Neuron (in vitro differentiated cells): ENCODE data around the gene MAPK8IP3.
A peak's percentile ranks its signal among the peaks of the same experiment; 100 is the strongest.
"Not testable (repeated sequence)": the region's sequence is repeated elsewhere in the genome, so short reads cannot be mapped to it uniquely, and the experiment has no call there.

Source experiments
- H2AFZ ChIP-seq: one replicate; pipeline ENCODE4 v1.6.1; 2013; ENCODE audit warnings: low read depth, mild to moderate bottlenecking, inconsistent platforms, low read length, moderate library complexity
- H3K27me3 ChIP-seq: one replicate; pipeline ENCODE4 v1.6.1; 2013; ENCODE audit warnings: low read length; ENCODE audit not compliant: insufficient read depth
- H3K36me3 ChIP-seq: one replicate; pipeline ENCODE4 v1.6.1; 2013; ENCODE audit warnings: low read length; ENCODE audit not compliant: insufficient read depth
- H3K4me1 ChIP-seq: one replicate; pipeline ENCODE4 v1.6.1; 2013; ENCODE audit warnings: low read length; ENCODE audit not compliant: insufficient read depth
- H3K4me3 ChIP-seq: 2 replicates; pipeline ENCODE4 v1.5.1; 2013; ENCODE audit warnings: mild to moderate bottlenecking, low read length, moderate library complexity
- H3K9me3 ChIP-seq: one replicate; pipeline ENCODE4 v1.6.1; 2013; ENCODE audit warnings: low read length

The MAPK8IP3 gene

GRCh38 chr16:1687427-1688316 lies 18.3 kb upstream of the MAPK8IP3 start:
- H3K36me3 ChIP-seq, result peaks cover 89% of the 10 kb centered on the region
- no peak overlapping the region for H2AFZ ChIP-seq
- no peak overlapping the region for H3K4me3 ChIP-seq
- no peaks in the 10 kb centered on the region for H3K4me1 ChIP-seq
- peaks cover 17% of the 10 kb centered on the region for H3K9me3 ChIP-seq
- H3K27me3 ChIP-seq, result no peaks in the 10 kb centered on the region

GRCh38 chr16:1688807-1689560 lies 17.0 kb upstream of the MAPK8IP3 start:
- H3K27me3 ChIP-seq, result no peaks in the 10 kb centered on the region
- no peaks in the 10 kb centered on the region for H3K4me1 ChIP-seq
- no peak overlapping the region for H2AFZ ChIP-seq
- H3K4me3 ChIP-seq, result no peak overlapping the region
- H3K9me3 ChIP-seq, result peaks cover 17% of the 10 kb centered on the region
- peaks cover 94% of the 10 kb centered on the region for H3K36me3 ChIP-seq

DNA sequence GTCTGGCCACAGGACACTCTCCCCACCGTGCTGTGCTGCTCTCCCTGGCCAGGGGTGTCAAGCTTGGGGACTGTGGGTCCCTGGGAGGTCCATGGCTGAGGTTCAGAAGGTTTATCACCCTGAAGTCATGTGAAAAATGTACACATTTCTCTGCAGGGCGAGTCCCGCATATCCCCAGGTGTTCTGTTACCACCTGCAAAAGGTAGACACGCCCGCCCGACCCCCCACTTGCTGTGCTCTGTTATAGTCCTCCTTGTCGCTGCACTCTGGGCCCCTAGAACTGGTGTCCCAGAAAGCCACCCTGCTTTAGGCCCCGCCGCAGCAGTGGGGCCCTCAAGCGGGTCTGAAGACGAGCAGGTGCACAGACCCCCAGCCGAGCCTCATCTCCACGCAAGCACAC lies 16.1 kb upstream of the MAPK8IP3 start:
- Histone ChIP-seq H3K9me3 (peaks cover 18% of the 10 kb centered on the region), H3K4me3 (no peak overlapping the region), H3K4me1 (no peaks in the 10 kb centered on the region), H3K27me3 (no peaks in the 10 kb centered on the region), H3K36me3 (peaks cover 94% of the 10 kb centered on the region), H2AFZ (no peak overlapping the region)

DNA sequence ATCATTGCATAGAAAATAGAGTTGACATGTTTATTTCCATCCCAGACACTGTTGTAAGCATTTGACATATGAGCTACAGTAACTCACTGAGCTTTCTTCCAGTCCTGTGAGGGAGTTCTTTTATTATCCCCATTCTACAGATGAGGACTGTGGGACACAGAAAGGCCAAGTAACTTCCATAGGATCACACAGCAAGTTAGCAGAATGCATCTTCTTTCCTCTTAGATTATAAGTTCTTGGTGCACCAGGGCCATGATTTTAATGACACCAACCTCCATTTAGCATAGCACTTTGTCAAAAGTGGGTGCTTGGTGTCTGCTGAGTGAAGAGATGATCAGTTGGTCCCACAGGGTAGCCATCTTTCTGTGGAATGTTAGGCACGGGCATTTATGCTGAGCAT lies 15.2 kb upstream of the MAPK8IP3 start:
- no peak overlapping the region for H3K4me3 ChIP-seq
- no peak overlapping the region for H2AFZ ChIP-seq
- peaks cover 92% of the 10 kb centered on the region for H3K36me3 ChIP-seq
- no peaks in the 10 kb centered on the region for H3K27me3 ChIP-seq
- H3K4me1 ChIP-seq, result no peaks in the 10 kb centered on the region
- H3K9me3 ChIP-seq, result peaks cover 18% of the 10 kb centered on the region

- Histone ChIP-seq H3K36me3 (peaks cover 94% of the 10 kb centered on the region), H3K27me3 (no peaks in the 10 kb centered on the region), H3K4me3 (no peak overlapping the region), H3K9me3 (peaks cover 18% of the 10 kb centered on the region), H3K4me1 (no peaks in the 10 kb centered on the region), H2AFZ (no peak overlapping the region)
These were observed 14.7 kb upstream of the MAPK8IP3 start for GRCh38 chr16:1691276-1691675.

GRCh38 chr16:1691956-1692355 lies 14.0 kb upstream of the MAPK8IP3 start:
- no peaks in the 10 kb centered on the region for H3K27me3 ChIP-seq
- H3K4me1 ChIP-seq, result no peaks in the 10 kb centered on the region
- no peak overlapping the region for H3K4me3 ChIP-seq
- H3K9me3 ChIP-seq, result peaks cover 18% of the 10 kb centered on the region
- no peak overlapping the region for H2AFZ ChIP-seq
- peaks cover 93% of the 10 kb centered on the region for H3K36me3 ChIP-seq

DNA sequence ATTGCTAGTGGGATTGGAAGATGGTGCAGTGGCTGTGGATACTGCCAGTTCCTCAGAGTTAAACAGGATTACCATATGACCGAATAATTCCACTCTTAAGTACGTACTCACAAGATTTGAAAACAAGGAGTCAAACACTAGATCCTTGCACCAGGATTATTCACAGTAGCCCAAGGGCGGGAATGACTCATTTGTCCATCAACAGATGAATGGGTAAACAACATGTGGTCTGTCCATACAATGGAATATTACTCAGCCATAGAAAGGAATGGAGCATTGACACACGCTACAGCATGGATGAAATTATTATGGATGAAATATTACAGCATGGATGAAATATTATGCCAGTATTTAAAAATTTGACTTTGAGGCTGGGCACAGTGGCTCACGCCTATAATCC lies 9.1 kb upstream of the MAPK8IP3 start:
- H3K9me3 ChIP-seq, result peaks cover 5% of the 10 kb centered on the region
- no peak overlapping the region for H3K4me3 ChIP-seq
- peaks cover 93% of the 10 kb centered on the region for H3K36me3 ChIP-seq
- no peak overlapping the region for H2AFZ ChIP-seq
- no peaks in the 10 kb centered on the region for H3K4me1 ChIP-seq
- no peaks in the 10 kb centered on the region for H3K27me3 ChIP-seq

- H3K27me3 ChIP-seq, result no peaks in the 10 kb centered on the region
- peaks cover 84% of the 10 kb centered on the region for H3K36me3 ChIP-seq
- H3K4me3 ChIP-seq, result no peak overlapping the region
- no peak overlapping the region for H2AFZ ChIP-seq
- H3K4me1 ChIP-seq, result no peaks in the 10 kb centered on the region
- peaks cover 1% of the 10 kb centered on the region for H3K9me3 ChIP-seq
These were observed 7.3 kb upstream of the MAPK8IP3 start for GRCh38 chr16:1698680-1699079.

GRCh38 chr16:1700246-1700645 lies 5.7 kb upstream of the MAPK8IP3 start:
- Histone ChIP-seq H3K4me1 (peaks cover 5% of the 10 kb centered on the region), H3K27me3 (no peaks in the 10 kb centered on the region), H3K9me3 (no peaks in the 10 kb centered on the region), H2AFZ (no peak overlapping the region), H3K36me3 (peaks cover 69% of the 10 kb centered on the region), H3K4me3 (no peak overlapping the region)

- no peaks in the 10 kb centered on the region for H3K9me3 ChIP-seq
These were observed 4.6 kb upstream of the MAPK8IP3 start for GRCh38 chr16:1701216-1701878.

GRCh38 chr16:1705324-1705687 lies 689 bp upstream of the MAPK8IP3 start:
- H3K27me3 ChIP-seq, H3K9me3 ChIP-seq: not testable (repeated sequence)
- H2AFZ ChIP-seq, result peak overlapping the region; percentile 15
- H3K36me3 ChIP-seq, result peaks cover 23% of the 10 kb centered on the region
- H3K4me3 ChIP-seq, result peak overlapping the region; percentile 94
- H3K4me1 ChIP-seq, result peaks cover 21% of the 10 kb centered on the region

More at GRCh38 chr16:1701216-1701878, 4.6 kb upstream of the MAPK8IP3 start:
- Histone ChIP-seq H3K36me3 (peaks cover 62% of the 10 kb centered on the region), H2AFZ (no peak overlapping the region), H3K4me1 (peaks cover 5% of the 10 kb centered on the region), H3K4me3 (no peak overlapping the region), H3K27me3 (no peaks in the 10 kb centered on the region)

GRCh38 chr16:1706386-1707192 lies 594 bp downstream of the MAPK8IP3 start:
- H3K4me3 ChIP-seq, result peak overlapping the region; percentile 94
- H3K4me1 ChIP-seq, result peaks cover 21% of the 10 kb centered on the region
- H3K27me3 ChIP-seq, result no peaks in the 10 kb centered on the region
- no peak overlapping the region for H2AFZ ChIP-seq
- H3K36me3 ChIP-seq, result peaks cover 10% of the 10 kb centered on the region
- H3K9me3 ChIP-seq, result no peaks in the 10 kb centered on the region
